ENCODE results near the gene SPHKAP.

GRCh38 chr2:228064024-228064423, 117.5 kb downstream of the SPHKAP start:
- TF ChIP-seq CTCF (IDR thresholded peaks at IDR 0.05) = no peak
- TF ChIP-seq EP300 (IDR thresholded peaks at IDR 0.05) = no peak
- TF ChIP-seq POLR2A (IDR thresholded peaks at IDR 0.05) = no peak
